HG03045 (cell line): Measurements from ENCODE around the gene DOCK4.

Experiments
- ATAC-seq: cut with Tn5 transposase; IDR thresholded peaks from one replicate; pipeline ENCODE4 v1.9.1; 2021; ENCODE audit warnings: mild to moderate bottlenecking, moderate library complexity; ENCODE audit not compliant: unreplicated experiment

The DOCK4 gene

DNA sequence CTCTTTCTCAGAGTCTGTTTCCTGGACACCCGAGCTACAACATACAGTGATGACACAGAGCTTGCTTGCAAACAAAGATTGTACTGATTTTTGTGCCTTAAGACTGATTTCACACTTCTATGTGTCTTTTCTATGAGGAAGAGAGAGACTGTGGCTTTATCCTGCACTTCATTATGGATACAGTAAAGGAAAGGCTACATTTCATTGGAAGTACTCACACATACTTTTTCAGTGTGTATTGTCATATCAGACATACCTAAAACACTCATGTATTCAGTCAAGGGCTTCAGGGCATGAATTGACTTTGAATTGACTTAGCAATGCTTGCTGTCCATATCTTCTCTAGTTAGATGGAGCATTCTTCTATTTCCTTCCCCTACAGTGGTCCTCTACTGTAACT, 508.4 kb downstream of the DOCK4 start:
- ATAC-seq: no peak

DNA sequence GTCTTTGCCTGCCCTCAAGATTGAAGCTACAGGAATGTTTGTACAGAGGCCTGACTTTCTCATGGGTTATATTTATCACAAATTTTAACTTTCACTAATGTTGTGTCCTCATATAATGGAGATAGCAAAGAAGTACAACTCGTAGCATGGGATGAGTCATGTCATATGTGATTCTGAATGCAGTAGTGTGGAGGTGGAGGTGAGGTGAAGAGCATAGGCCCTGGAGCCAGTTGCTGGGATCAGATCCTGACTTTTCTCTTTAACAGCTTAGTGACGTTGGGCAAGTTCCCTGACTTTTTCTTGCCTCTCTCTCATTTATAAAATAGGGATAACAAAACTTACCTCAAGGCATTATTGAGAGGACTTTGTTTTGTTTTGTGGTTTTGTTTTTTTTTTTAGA, 511.8 kb downstream of the DOCK4 start:
- ATAC-seq: no peak

DNA sequence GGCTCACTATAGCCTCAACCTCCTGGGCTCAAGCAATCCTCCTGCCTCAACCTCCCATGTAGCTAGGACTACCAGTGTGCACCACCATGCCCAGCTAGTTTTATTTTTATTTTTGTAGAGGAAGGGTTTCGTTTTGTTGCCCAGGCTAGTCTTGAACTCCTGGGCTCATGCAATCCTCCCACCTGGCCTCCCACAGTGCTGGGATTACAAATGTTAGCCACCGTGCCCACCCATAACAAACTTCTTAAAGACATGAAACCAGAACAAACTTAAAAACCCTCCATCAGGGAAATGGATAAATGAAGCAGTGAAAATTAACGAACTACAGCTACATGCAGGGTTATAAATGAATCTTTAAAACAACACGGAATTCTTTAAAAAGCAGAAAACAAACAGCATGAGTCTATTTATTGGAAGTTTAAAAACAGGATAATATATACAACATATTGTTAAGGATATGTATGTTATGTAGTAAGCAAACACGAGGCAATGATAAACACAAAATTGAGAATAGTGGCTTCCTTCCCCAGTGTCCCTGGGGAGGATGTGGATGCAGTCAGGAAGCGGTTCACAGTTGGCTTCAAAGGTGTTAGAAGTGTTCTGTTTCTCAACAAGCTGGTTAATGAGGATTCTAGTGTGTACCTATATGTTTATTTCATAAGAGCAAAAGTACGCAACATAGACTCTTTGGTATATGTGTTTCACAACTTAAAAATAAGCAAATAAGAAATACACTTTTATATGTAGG, 515.7 kb downstream of the DOCK4 start:
- no peak for ATAC-seq

DNA sequence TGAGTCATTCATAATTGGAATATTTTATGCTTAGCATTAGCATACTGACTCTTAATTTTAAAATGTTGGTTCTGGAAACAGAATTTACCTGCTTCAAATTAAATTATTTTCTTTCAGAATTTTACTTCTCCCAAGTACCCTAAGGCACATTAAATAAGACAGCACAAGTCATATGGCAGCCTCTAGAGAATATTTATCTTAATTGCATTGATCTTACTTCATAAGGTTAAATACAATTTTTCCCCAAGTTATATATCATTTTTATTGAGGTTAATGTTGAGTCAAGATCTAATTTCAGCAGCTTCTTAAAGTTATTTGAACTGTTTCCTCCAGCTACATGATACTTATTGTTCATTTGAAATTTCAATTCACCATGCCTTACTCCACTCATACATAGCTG, 520.9 kb downstream of the DOCK4 start:
- no peak for ATAC-seq

DNA sequence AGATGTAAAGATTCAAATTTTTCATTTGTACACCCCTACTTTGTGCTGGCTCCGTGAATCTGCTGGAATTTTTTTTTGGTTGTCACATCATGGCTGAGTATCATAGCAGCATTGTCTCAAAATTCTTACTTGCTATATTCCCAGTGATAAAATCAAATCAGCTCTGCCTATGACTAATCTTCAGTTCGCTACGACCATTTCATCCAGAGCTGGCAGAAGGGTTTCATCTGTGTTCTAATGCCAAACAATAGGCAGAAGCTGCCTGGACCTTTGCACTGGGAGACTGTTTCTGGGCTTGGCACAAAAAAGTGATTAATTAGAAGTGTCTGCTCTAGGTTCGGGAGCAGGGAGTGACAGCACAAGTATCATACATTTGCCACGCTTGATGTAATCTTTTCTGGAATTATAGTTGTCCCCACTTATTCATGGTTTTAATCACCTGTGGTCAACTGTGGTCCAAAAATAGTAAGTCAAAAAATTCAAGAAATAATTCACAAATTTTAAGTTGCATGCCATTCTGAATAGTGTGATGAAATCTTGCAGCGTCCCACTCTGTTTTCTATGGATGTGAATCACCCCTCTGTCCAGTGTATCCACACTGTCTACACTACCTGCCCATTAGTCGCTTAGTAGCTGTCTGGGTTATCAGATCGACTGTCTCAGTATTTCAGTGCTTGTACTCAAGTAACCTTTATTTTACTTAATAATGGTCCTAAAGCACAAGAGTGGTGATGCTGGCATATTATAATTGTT, 523.4 kb downstream of the DOCK4 start:
- no peak for ATAC-seq

DNA sequence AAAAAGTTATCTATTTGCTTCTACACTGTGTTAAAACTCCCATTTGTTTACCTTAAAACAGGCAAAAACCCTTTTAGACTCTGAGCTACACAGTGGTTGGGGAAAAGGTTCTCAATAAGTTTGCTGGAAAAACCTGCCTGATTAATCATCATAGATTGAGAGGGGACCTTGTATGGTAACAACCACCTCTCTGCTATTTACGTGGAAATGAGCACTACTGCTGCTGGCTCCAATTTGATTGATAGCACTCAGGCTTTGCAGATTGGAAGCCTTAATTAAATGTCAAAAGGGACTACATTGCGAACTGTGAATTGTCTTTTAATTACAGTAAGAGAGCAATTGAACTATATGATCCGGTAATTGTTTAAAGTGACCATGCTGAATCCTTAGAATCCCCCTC, 525.0 kb downstream of the DOCK4 start:
- ATAC-seq: no peak

DNA sequence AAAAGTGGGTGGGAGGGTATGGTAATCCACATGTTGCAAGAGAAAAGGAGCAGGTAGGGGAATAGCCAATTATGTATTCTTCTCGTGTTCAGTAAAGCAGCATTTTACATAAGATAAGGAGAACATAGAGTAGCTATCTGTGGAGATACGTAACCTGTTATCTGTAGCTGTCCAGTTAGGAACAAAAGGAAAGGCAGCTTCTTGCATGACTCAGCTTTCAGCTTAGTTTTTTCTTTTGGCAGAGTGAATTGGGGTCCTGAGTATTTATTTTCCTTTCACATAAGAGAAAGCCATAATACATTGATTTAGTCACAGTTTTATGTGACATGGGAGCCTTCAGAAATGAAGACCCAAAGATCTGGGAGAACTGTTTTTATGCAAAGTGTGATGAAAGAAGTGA, 527.2 kb downstream of the DOCK4 start:
- no peak for ATAC-seq

DNA sequence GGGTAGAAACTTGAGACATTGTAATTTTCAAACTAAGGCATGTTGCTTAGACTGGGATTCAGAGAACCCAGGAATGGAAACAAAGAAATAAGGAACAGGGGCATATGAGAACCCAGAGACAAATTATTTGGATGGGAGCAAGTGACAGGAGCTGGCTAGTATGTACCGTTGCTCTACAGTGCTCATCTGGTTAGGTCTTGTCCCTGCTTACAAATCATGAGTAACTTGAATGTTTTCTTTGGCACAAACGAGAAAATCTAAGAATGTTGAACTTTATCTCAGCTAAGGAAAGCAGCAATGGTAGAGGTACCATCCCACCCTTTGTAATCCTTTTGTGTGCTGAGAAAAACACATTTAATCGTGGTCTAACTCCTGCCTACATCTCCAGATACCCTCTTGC, 527.9 kb downstream of the DOCK4 start:
- no peak for ATAC-seq

DNA sequence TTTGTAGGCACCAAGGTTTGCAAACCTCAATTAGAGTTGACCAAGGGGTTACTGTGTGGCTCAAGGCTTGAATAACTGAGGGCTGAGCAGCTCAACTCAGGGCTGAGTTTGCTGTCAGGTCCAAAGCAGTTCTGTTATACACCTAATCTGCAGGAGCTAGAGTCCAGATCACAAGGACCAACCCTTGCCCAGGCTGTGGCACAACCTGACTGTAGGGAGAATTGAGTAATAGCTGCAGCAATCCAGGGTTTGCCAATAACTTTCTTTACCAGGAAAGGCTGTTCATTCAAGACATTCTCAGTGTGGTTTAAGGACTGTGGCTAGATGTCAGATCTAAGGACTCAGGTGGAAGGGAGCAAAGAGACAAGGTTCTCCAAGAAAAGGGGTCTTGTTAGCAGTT, 528.4 kb downstream of the DOCK4 start:
- no peak for ATAC-seq

DNA sequence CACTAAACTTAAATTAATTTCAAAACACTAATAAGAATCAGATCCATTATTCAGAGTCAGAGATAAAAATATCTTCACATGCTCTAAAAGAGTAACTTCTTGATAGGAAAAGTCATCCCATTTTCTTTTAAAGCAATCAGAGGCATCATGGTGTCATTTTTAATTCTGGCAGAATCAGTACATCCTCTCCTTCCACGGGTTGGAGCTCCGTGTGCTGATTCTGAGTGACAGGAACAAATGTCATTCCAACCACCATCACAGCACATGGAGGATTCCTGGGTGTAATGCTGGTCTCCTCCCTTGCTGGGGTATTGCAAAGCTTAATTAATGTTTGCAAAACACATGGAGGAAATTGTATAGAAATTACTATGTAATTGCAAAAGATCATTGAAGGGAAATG, 529.4 kb downstream of the DOCK4 start:
- no peak for ATAC-seq
